HFFc6 (cell line): ENCODE measurements around the gene PRKAR1B. TPM values are rescaled to one million over a fixed set of nuclear protein-coding genes. Genes with fewer than 3 reads are reported as not detected.

Source experiments
- DNase-seq: peaks from one replicate; pipeline ENCODE4 v3.0.0-alpha.2; 2018
- H3K27ac Mint-ChIP-seq: 2 replicates; pipeline ENCODE4 v1.8.0; 2020; ENCODE audit warnings: mild to moderate bottlenecking, mixed read lengths
- H3K27me3 Mint-ChIP-seq: 2 replicates; pipeline ENCODE4 v1.8.0; 2021; ENCODE audit warnings: mild to moderate bottlenecking, moderate library complexity, mixed read lengths; ENCODE audit not compliant: insufficient read depth
- H3K36me3 Mint-ChIP-seq: 2 replicates; pipeline ENCODE4 v1.8.0; 2021; ENCODE audit warnings: low read depth, mixed read lengths
- H3K4me1 Mint-ChIP-seq: 2 replicates; pipeline ENCODE4 v1.8.0; 2020; ENCODE audit warnings: low read depth, mixed read lengths
- H3K4me3 Mint-ChIP-seq: 2 replicates; pipeline ENCODE4 v1.8.0; 2020; ENCODE audit warnings: mild to moderate bottlenecking, moderate library complexity, mixed read lengths
- H3K9me3 Mint-ChIP-seq: 2 replicates; pipeline ENCODE4 v1.8.0; 2020; ENCODE audit warnings: mild to moderate bottlenecking, mixed read lengths
- total RNA-seq, 6 experiments: library from RNA; stranded (reverse); fragmentation: NEBNext Ultra II Directional; extraction: Animal tissue kit (Norgen Biotek cat#: 25700); gene quantifications; 2 replicates in 1 of 6; 3 replicates in 5 of 6; pipeline ENCODE4 v1.2.3, GENCODE V29; 2021
- TF ChIP-seq, protein P1 (sequence below): fragments of 200-600 bp; sonication (generic); IDR thresholded peaks from 2 replicates; pipeline ENCODE4 v1.5.0; 2021; ENCODE audit warnings: antibody characterized with exemption, mild to moderate bottlenecking

The PRKAR1B gene
- total RNA-seq, 6 experiments from 2014 or later, result 15.5 to 22.7 (median 17.1) TPM

- H3K36me3 Mint-ChIP-seq, result peaks cover 13% of the 10 kb centered on the region
- no peak for DNase-seq
- H3K27ac Mint-ChIP-seq, result no peak overlapping the region
- H3K4me1 Mint-ChIP-seq, result no peaks in the 10 kb centered on the region
- no peaks in the 10 kb centered on the region; the same call in none of the 2 replicates for H3K27me3 Mint-ChIP-seq
- H3K4me3 Mint-ChIP-seq, result no peak overlapping the region
- TF ChIP-seq, protein P1, sequence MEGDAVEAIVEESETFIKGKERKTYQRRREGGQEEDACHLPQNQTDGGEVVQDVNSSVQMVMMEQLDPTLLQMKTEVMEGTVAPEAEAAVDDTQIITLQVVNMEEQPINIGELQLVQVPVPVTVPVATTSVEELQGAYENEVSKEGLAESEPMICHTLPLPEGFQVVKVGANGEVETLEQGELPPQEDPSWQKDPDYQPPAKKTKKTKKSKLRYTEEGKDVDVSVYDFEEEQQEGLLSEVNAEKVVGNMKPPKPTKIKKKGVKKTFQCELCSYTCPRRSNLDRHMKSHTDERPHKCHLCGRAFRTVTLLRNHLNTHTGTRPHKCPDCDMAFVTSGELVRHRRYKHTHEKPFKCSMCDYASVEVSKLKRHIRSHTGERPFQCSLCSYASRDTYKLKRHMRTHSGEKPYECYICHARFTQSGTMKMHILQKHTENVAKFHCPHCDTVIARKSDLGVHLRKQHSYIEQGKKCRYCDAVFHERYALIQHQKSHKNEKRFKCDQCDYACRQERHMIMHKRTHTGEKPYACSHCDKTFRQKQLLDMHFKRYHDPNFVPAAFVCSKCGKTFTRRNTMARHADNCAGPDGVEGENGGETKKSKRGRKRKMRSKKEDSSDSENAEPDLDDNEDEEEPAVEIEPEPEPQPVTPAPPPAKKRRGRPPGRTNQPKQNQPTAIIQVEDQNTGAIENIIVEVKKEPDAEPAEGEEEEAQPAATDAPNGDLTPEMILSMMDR, result no peak
- H3K9me3 Mint-ChIP-seq, result no peaks in the 10 kb centered on the region
These were observed 224.8 kb downstream of the PRKAR1B start for GRCh38 chr7:502296-502695.

DNA sequence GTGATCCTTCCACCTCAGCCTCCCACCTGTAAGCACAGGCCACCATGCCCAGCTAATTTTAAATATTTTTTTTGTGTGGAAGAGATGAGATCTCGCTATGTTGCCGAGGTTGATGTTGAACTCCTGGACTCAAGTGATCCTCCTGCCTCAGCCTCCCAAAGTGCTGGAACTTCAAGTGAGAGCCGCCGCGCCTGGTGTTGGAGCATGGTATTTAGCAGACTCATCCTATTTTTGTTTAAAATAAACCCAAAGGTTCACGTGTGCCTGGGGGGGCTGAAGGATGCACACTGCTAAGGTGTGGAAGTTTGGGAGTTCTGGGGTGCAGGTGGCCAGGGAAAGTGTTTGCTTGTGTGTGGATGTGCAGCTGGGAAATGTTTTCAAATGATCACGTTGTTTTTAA is 225.6 kb downstream of the PRKAR1B start:
- H3K36me3 Mint-ChIP-seq, result peaks cover 18% of the 10 kb centered on the region
- no peaks in the 10 kb centered on the region for H3K4me1 Mint-ChIP-seq
- H3K27ac Mint-ChIP-seq, result no peak overlapping the region
- H3K27me3 Mint-ChIP-seq, result no peaks in the 10 kb centered on the region; the same call in none of the 2 replicates
- DNase-seq, result no peak
- TF ChIP-seq, protein P1, result no peak
- H3K9me3 Mint-ChIP-seq, result no peaks in the 10 kb centered on the region
- no peak overlapping the region for H3K4me3 Mint-ChIP-seq

DNA sequence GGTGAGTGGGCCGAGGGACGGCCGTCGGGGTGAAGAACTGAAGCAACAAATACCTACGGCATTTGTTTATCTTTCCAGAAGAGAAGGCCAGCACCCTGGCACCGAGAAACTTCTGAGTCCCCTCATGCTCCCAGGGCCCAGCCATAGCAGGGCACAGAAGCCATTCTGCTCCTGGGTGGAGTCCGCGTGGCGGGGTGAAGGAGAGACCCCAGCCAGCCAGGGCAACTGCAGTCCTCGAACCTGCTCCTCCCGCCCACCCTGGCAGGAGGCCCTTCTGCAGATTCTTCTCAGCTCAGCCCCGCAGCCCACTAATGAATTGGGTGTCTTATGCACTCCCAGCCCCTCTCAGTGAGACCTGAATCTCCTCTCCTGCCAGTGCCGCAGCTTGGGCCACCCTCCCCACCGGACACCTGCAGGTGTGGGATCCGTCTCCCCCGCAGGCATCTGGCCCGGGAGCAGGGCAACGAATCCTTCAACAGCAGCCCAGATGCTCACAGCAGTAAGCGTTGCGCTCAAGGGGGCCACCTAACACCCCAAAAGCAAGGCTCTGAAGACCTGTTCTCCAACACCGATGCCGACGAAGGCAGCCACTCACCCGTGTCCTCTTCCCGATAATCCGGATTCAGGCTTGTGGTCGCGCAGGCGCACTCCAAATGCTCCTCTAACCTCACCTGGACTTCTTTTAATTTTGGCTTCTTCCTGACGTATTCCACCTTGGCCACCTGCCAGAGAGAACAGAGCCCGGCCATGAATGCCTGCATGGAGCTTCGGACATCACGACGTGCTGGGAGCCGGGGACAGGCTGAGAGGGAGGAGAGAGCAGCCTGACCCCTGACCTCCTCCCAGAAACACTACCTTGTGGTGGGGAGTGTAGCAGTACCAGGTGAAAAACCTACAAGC is 226.3 kb downstream of the PRKAR1B start:
- no peak for DNase-seq
- H3K4me1 Mint-ChIP-seq, result no peaks in the 10 kb centered on the region
- no peak overlapping the region for H3K4me3 Mint-ChIP-seq
- TF ChIP-seq, protein P1, result no peak
- H3K9me3 Mint-ChIP-seq, result no peaks in the 10 kb centered on the region
- H3K27ac Mint-ChIP-seq, result no peak overlapping the region
- peaks cover 18% of the 10 kb centered on the region for H3K36me3 Mint-ChIP-seq
- no peaks in the 10 kb centered on the region; the same call in none of the 2 replicates for H3K27me3 Mint-ChIP-seq

DNA sequence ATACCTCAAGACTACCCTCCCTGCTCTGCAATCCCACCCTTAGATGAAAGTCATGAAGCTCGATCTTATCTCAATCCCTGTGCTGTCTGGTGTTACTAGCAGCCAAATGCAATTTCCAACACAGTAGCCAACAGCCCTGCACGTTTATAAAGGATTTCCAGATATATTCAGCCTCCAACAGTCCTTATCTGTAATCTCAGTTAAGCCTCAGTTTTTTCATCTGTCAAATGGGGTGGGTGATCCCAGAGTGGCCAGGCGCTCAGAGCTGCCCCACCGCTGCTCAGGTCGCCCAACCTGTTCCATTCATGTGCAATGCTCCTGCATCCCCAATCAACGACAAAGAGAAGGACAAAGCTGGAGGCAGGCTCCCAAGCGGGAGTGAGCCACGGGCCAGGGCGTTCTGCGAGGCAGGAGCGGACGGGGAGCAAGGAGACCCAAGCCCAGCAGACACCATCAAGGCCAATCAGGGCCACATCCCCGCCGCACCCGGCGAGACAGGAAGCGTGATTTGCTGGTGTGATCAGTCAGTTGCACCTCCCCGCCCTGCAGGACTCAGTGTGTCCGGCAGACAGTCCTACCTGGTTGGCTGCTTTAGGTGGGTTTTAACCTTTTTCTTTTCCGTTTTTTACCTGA is 227.1 kb downstream of the PRKAR1B start:
- Mint-ChIP-seq H3K27me3 (no peaks in the 10 kb centered on the region; the same call in 1 of the 2 replicates), H3K9me3 (no peaks in the 10 kb centered on the region), H3K27ac (no peak overlapping the region), H3K4me1 (no peaks in the 10 kb centered on the region), H3K4me3 (no peak overlapping the region), H3K36me3 (peaks cover 18% of the 10 kb centered on the region)
- DNase-seq, result no peak
- TF ChIP-seq, protein P1, result no peak

Other genes with a start within 250 kb of the PRKAR1B start
- gene PDGFA, start 207.4 kb downstream of the PRKAR1B start, total RNA-seq, result 1 to 10 TPM; 7.1 to 8.7 (median 7.8) TPM
- 10 to 100 TPM; 25.4 to 33.0 (median 27.5) TPM for gene DNAAF5, start 582 bp downstream of the PRKAR1B start, total RNA-seq
- gene SUN1, start 105.2 kb upstream of the PRKAR1B start, total RNA-seq, result 10 to 100 TPM; 51.0 to 69.8 (median 61.2) TPM
- gene GET4, start 149.3 kb upstream of the PRKAR1B start, total RNA-seq, result 10 to 100 TPM; 21.3 to 26.3 (median 25.5) TPM
- 1 to 10 TPM in 2 of 6 experiments, under 1 TPM in 4; 0.64 to 1.1 (median 0.90) TPM for gene ADAP1, start 227.4 kb upstream of the PRKAR1B start, total RNA-seq
- 1 to 10 TPM; 5.6 to 7.6 (median 6.5) TPM for gene COX19, start 248.3 kb upstream of the PRKAR1B start, total RNA-seq